Fibroblast of villous mesenchyme (primary cell): Measurements from ENCODE around the gene AP2B1. TPM values are rescaled to one million over a fixed set of nuclear protein-coding genes. Genes with fewer than 3 reads are reported as not detected.
A peak's percentile ranks its signal among the peaks of the same experiment; 100 is the strongest.

Experiments
- DNase-seq: peaks from one replicate; pipeline ENCODE4 v3.0.0-alpha.2; 2010; ENCODE audit warnings: low read depth
- H3K4me3 ChIP-seq: 2 replicates; pipeline ENCODE4 v1.5.1; 2011; ENCODE audit warnings: low read depth, mild to moderate bottlenecking, low read length
- total RNA-seq: library from RNA; depleted of rRNA; stranded (reverse); fragments of >200 nt; gene quantifications from 2 replicates; pipeline ENCODE4 v1.2.3, GENCODE V29; 2012
- TF ChIP-seq, protein P1 (sequence below): IDR thresholded peaks from 2 replicates; pipeline ENCODE4 v1.5.1; 2012; ENCODE audit warnings: low read depth, mild to moderate bottlenecking, low read length; ENCODE audit not compliant: insufficient read depth

Gene AP2B1
- total RNA-seq, 1 donor = 97.6 TPM

DNA sequence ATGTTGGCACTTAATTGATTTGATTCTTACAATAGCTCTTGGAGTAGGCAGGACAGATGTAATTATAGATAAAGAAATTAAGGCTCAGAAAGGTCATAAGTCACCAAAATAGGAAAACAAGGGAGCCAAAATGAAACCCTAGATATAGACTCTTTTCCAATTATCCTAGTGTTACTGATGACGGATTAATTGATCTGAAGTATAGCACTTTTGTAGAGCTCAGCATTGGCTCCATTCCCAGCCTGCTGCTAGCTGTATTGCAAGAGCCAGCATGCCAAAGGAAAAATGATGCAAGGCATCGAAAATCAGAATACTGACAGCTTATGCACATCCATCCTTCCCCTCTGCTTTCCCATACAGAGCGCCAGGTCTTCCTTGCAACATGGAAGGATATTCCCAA, 122.8 kb downstream of the AP2B1 start:
- TF ChIP-seq, protein P1, sequence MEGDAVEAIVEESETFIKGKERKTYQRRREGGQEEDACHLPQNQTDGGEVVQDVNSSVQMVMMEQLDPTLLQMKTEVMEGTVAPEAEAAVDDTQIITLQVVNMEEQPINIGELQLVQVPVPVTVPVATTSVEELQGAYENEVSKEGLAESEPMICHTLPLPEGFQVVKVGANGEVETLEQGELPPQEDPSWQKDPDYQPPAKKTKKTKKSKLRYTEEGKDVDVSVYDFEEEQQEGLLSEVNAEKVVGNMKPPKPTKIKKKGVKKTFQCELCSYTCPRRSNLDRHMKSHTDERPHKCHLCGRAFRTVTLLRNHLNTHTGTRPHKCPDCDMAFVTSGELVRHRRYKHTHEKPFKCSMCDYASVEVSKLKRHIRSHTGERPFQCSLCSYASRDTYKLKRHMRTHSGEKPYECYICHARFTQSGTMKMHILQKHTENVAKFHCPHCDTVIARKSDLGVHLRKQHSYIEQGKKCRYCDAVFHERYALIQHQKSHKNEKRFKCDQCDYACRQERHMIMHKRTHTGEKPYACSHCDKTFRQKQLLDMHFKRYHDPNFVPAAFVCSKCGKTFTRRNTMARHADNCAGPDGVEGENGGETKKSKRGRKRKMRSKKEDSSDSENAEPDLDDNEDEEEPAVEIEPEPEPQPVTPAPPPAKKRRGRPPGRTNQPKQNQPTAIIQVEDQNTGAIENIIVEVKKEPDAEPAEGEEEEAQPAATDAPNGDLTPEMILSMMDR = no peak
- peak; percentile 40 for DNase-seq
- no peak overlapping the region for H3K4me3 ChIP-seq

DNA sequence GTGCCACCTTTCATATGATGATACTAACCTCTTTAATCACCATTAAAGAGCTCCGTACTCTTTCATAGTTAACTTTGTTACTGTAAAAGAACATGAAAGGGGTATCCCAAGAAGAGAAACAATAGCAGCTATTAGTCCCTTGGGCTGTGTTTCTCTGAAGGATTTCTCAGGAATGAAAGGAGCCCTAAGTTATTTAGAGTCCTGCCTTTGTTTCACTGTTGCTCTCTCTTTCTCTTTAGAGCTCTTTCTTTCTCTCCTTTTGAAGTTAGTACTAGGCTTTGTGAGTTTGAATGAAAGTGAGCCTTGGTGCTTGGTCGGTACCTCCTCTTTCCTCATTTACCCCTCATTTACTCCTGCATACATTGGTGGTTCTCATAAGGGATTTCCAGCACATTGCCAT, 123.8 kb downstream of the AP2B1 start:
- no peak for DNase-seq
- no peak overlapping the region for H3K4me3 ChIP-seq
- TF ChIP-seq, protein P1 = no peak

DNA sequence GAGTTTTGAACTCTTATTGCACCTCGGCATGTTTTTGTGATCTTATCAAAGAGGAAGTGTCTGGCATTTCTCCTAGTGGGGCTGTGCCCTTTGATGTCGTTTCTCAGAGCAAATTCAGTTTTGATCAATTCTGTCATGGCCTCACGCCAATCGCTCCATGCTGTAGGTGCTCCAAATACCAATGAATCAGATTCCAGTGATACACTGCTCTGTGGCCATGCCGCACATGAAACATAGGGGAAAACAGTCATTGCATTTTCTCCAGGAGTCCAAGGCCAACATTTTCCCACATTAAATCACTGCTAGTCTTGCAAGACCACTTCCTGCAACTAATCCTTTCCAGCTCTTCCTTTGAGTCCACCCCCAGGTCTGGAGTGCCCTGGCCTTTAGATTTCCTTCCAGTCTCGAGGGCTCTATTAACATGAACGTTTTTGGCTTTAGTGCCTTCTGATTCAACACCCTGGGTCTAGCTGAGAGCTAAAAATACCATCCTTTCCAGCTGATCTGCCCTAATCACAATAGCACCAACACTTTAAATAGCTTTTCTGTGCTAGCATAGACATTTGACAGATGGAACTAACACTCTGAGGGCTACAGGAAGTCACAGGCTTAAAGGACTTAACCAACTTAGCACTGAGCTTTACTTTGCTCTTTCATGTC, 126.1 kb downstream of the AP2B1 start:
- DNase-seq = peak; percentile 97
- no peak overlapping the region for H3K4me3 ChIP-seq
- TF ChIP-seq, protein P1 = no peak

DNA sequence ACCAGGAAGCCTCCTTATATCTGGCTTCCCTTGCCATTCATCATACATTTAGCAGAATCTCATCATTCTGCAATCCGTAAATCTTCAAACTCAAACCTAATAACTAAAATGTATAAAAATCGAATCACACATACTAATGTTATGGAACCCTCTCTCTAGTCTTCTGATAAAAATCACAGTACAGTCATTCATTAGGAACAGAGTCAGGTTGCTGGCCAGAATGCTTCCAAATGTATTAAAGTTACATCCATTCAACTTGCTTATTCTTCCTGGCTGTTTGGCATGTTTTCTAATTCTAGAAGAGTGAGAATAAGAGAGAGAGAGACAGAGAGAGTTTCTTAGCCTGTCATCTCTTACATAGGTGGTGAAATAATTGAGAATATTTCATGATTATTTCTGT, 127.9 kb downstream of the AP2B1 start:
- DNase-seq = no peak
- H3K4me3 ChIP-seq = no peak overlapping the region
- TF ChIP-seq, protein P1 = no peak

DNA sequence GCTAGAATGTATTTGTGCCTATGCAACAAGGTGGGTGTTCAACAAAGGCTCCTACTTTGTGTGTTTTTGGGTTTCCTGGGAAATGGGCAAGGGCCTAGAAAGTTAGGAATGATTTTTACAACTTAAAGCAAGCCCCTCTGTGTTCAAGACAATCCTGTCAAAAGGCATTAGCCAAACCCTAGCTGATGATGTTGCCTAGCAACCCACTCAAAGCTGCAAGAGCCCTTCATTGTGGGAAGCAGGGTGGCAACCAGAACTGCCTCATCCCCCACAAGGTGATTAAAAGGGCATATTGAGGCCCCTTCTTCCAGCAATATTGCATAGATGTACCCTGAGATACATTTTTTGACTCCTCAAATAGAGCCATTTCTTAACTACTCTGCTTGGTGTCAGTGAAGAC, 128.3 kb downstream of the AP2B1 start:
- H3K4me3 ChIP-seq = no peak overlapping the region
- TF ChIP-seq, protein P1 = no peak
- no peak for DNase-seq

DNA sequence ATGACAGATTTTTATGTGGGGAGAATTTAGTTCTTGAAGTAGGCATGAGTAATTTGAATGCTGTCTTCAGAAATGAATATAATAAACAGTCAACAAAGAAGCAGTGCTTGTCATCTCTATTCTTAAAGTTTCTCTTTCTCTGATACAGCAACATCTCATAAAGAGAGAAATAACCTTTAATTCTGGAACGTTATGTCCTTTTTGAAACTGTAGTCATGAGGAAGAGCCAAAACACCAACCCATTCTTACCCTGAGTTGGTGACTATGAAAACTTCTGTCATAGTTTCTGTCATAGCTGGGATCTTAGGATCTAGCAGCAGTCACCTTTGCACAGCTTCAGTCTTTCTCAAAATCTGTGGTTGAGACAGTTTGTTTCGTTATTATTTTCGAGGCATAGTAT, 129.1 kb downstream of the AP2B1 start:
- no peak overlapping the region for H3K4me3 ChIP-seq
- no peak for DNase-seq
- TF ChIP-seq, protein P1 = no peak
